DMS79 (cell line): ENCODE results near the gene BAG2.

ENCODE experiments used
- DNase-seq: peaks from one replicate; lab custom pipeline; 2025; lab: John Stamatoyannopoulos, UW

BAG2 gene

DNA sequence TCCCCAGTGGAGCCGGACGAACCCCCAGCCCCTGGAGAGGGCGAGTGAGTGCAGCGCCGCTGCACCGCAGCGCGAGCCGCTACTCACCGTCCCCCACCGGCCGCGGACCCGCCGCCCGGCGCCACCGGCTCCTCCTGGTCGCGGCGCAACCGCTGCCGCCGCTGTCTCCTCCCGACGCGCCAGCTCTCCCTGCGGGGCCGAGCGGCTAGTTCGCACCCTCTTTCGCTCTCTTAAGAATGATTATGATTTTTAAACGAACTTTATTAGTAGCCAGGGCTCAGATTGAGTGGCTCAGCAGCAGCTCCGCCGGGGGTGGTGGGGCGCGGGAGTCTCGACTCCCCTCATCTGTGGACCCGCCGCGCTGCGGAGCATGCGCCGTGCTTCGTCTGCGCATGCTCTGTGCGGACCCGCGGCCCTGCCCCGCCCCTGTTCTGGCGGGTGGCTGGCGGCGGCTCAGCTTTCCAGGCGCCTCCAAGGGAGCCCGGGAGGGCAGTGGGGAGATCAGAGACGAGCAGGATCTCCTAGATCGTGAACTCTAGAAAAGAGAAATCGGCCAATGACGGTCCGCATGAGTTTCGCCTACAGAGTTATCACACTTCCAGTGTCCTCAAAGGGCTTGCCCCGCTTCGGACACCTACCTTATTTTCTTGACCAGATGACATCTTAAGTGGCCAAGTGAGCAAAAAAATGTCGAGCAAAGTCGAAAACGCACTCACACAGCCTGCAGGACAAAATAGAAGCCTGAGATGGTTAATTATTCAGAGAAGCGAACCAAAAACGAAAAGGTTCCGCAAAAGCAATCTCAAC lies 50.0 kb downstream of the BAG2 start, which contains the start of gene RAB23:
RAB23 (minus strand) TSS at position 372 of the 807 bp plus-strand sequence. CDS start 11,927 bp downstream, outside the sequence.
- peak; percentile 76 for DNase-seq

DNA sequence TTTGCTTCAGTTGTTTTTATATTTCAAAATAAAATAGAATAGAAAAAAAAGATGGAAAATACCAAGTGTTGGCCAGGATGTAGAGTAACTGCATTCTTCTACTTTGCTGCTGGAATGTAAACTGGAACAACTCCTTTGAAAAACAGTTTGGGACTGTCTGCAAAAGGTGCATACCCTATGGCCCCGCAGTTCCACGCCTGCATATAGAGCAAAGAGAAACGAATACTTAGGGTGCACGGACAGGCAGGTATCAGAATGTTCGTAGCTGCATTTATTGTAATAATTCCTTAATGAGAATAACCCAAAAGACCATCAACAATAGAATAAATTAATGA lies 50.6 kb downstream of the BAG2 start:
- DNase-seq: no peak

DNA sequence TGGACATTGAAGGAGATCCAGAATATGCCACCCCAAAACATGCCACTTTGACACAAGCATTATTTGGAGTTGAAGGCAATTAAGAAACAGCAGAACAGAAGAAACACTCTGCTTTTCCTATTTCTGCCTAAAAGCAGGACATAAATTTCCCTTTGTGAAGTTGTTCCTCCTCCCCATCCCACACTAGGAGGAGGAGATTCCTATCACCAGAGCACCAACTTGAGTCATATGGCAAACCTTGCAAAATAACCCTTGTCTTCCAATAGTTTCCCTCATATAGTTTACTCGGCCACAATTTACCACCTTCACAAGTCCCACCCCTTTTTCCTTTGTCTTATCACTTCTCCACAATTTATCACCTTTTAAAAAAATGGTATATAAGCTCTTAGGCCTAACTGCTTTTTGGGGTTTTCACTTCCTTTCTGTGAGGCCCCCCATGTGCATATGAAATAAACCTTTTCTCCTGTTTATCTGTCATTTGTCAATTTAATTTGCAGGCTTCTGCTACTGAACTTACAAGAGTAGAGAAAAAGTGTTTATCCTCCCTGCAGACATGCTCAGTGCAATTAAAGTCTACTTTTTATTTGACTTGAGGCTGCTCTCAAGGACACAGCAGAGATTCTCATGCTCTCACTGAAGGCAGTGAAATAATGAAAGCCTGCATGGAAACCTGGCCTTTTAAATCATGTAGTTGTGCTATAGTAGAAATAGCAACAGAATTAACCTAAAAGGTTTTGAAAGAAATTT lies 52.8 kb downstream of the BAG2 start:
- DNase-seq: no peak

DNA sequence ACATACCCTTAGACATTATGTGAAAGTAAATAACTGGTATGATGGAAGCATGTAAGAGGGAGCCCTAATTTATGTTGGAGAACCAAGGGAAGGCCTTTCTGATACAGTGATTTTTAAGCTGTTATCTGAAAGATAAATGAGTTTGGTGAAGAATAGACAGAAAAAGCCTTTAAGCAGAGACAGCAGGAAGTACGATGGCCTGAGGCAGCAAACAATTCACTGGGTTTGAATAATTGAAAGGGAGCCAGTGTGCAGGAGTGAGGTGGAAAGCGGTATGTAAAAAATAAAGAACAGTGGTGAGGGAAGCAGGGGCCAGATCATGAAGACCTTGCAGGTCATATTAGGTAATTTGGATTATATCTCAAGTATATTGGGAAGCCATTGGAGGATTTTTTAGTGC lies 54.1 kb downstream of the BAG2 start:
- no peak for DNase-seq
